ENCODE data around the gene RAB3GAP2. TPM values are rescaled to one million over a fixed set of nuclear protein-coding genes. Genes with fewer than 3 reads are reported as not detected.
"Not testable (repeated sequence)": the region's sequence is repeated elsewhere in the genome, so short reads cannot be mapped to it uniquely, and the experiment has no call there.

The RAB3GAP2 gene
- total RNA-seq, 1 experiment from 2014 or later, result 64.3 TPM

- CTCF ChIA-PET, result no interaction called here
- H3K4me1 Mint-ChIP-seq, result peaks cover 27% of the 10 kb centered on the region
- no peak for TF ChIP-seq E2F4 (CRISPR knock-in tag; IDR thresholded peaks at IDR 0.05; ENCODE audit: borderline replicate concordance, low read depth)
- TF ChIP-seq ZNF416 (CRISPR knock-in tag; IDR thresholded peaks at IDR 0.05), result no peak
- TF ChIP-seq, protein P1, sequence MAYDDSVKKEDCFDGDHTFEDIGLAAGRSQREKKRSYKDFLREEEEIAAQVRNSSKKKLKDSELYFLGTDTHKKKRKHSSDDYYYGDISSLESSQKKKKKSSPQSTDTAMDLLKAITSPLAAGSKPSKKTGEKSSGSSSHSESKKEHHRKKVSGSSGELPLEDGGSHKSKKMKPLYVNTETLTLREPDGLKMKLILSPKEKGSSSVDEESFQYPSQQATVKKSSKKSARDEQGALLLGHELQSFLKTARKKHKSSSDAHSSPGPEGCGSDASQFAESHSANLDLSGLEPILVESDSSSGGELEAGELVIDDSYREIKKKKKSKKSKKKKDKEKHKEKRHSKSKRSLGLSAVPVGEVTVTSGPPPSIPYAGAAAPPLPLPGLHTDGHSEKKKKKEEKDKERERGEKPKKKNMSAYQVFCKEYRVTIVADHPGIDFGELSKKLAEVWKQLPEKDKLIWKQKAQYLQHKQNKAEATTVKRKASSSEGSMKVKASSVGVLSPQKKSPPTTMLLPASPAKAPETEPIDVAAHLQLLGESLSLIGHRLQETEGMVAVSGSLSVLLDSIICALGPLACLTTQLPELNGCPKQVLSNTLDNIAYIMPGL (CRISPR knock-in tag; IDR thresholded peaks at IDR 0.05), result no peak
- no peak for TF ChIP-seq ELF4 (CRISPR knock-in tag; IDR thresholded peaks at IDR 0.05; ENCODE audit: low read depth)
- TF ChIP-seq AFF4 (CRISPR knock-in tag; IDR thresholded peaks at IDR 0.05; ENCODE audit: borderline replicate concordance), result no peak
- TF ChIP-seq, protein P2, sequence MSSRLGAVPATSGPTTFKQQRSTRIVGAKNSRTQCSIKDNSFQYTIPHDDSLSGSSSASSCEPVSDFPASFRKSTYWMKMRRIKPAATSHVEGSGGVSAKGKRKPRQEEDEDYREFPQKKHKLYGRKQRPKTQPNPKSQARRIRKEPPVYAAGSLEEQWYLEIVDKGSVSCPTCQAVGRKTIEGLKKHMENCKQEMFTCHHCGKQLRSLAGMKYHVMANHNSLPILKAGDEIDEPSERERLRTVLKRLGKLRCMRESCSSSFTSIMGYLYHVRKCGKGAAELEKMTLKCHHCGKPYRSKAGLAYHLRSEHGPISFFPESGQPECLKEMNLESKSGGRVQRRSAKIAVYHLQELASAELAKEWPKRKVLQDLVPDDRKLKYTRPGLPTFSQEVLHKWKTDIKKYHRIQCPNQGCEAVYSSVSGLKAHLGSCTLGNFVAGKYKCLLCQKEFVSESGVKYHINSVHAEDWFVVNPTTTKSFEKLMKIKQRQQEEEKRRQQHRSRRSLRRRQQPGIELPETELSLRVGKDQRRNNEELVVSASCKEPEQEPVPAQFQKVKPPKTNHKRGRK (CRISPR knock-in tag; IDR thresholded peaks at IDR 0.05; ENCODE audit: borderline replicate concordance), result no peak
- TF ChIP-seq, protein P3, sequence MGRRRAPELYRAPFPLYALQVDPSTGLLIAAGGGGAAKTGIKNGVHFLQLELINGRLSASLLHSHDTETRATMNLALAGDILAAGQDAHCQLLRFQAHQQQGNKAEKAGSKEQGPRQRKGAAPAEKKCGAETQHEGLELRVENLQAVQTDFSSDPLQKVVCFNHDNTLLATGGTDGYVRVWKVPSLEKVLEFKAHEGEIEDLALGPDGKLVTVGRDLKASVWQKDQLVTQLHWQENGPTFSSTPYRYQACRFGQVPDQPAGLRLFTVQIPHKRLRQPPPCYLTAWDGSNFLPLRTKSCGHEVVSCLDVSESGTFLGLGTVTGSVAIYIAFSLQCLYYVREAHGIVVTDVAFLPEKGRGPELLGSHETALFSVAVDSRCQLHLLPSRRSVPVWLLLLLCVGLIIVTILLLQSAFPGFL (CRISPR knock-in tag; IDR thresholded peaks at IDR 0.05; ENCODE audit: borderline replicate concordance), result no peak
- no peak for ATAC-seq
- peaks cover 58% of the 10 kb centered on the region for H3K9me3 Mint-ChIP-seq
- H3K4me3 Mint-ChIP-seq, result no peak overlapping the region
- H3K27ac Mint-ChIP-seq, result no peak overlapping the region
- H3K27me3 Mint-ChIP-seq (ENCODE audit: low read depth), result no peaks in the 10 kb centered on the region
- no peak for DNase-seq (ENCODE audit: low spot score)
- H3K36me3 Mint-ChIP-seq, result peaks cover 75% of the 10 kb centered on the region
- POLR2A ChIA-PET, result no interaction called here
Measured at GRCh38 chr1:220250681-220251080, 21.6 kb downstream of the RAB3GAP2 start.

GRCh38 chr1:220249522-220249921 lies 22.7 kb downstream of the RAB3GAP2 start:
- no peak overlapping the region for H3K27ac Mint-ChIP-seq
- DNase-seq (ENCODE audit: low spot score) (no peak), ATAC-seq (no peak)
- H3K36me3 Mint-ChIP-seq, result peaks cover 76% of the 10 kb centered on the region
- no peaks in the 10 kb centered on the region for H3K27me3 Mint-ChIP-seq (ENCODE audit: low read depth)
- POLR2A ChIA-PET, result no interaction called here
- TF ChIP-seq ZNF532 (CRISPR knock-in tag; IDR thresholded peaks at IDR 0.05; ENCODE audit: borderline replicate concordance) (no peak), MXD4 (CRISPR knock-in tag; IDR thresholded peaks at IDR 0.05; ENCODE audit: borderline replicate concordance) (no peak)
- TF ChIP-seq, protein P4, sequence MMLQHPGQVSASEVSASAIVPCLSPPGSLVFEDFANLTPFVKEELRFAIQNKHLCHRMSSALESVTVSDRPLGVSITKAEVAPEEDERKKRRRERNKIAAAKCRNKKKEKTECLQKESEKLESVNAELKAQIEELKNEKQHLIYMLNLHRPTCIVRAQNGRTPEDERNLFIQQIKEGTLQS (CRISPR knock-in tag; conservative IDR thresholded peaks at IDR 0.05), result no peak
- CTCF ChIA-PET, result no interaction called here
- peaks cover 24% of the 10 kb centered on the region for H3K4me1 Mint-ChIP-seq
- peaks cover 58% of the 10 kb centered on the region for H3K9me3 Mint-ChIP-seq
- H3K4me3 Mint-ChIP-seq, result no peak overlapping the region

GRCh38 chr1:220248715-220249265 lies 23.5 kb downstream of the RAB3GAP2 start:
- H3K4me3 Mint-ChIP-seq; CTCF ChIA-PET; H3K27ac Mint-ChIP-seq; POLR2A ChIA-PET; H3K27me3 Mint-ChIP-seq (ENCODE audit: low read depth); DNase-seq (ENCODE audit: low spot score); ATAC-seq: not testable (repeated sequence)
- peaks cover 58% of the 10 kb centered on the region for H3K9me3 Mint-ChIP-seq
- peaks cover 74% of the 10 kb centered on the region for H3K36me3 Mint-ChIP-seq
- peaks cover 24% of the 10 kb centered on the region for H3K4me1 Mint-ChIP-seq

DNA sequence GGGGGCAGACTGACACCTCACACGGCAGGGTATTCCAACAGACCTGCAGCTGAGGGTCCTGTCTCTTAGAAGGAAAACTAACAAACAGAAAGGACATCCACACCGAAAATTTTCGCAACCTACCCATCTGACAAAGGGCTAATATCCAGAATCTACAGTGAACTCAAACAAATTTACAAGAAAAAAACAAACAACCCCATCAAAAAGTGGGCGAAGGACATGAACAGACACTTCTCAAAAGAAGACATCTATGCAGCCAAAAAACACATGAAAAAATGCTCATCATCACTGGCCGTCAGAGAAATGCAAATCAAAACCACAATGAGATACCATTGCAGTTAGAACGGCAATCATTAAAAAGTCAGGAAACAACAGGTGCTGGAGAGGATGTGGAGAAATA lies 26.4 kb downstream of the RAB3GAP2 start:
- CTCF ChIA-PET, result interaction anchor here (0.7 to 1.2 kb wide), 2 partner anchors 12 to 27 kb away, joined by 3 read pairs; no protein-coding TSS in a partner anchor
- ATAC-seq; POLR2A ChIA-PET; DNase-seq (ENCODE audit: low spot score); H3K27me3 Mint-ChIP-seq (ENCODE audit: low read depth): not testable (repeated sequence)
- Mint-ChIP-seq H3K9me3 (peaks cover 44% of the 10 kb centered on the region), H3K4me3 (peak overlapping the region; percentile 46), H3K27ac (peak overlapping the region; percentile 65), H3K4me1 (peaks cover 35% of the 10 kb centered on the region), H3K36me3 (peaks cover 49% of the 10 kb centered on the region)
